Esophagus muscularis mucosa (tissue), 4 donors: ENCODE results near the gene EOLA2. TPM values are rescaled to one million over a fixed set of nuclear protein-coding genes. Genes with fewer than 3 reads are reported as not detected.

Experiments
- DNase-seq: peaks from one replicate; pipeline ENCODE4 v3.0.0-alpha.2; 2017; ENCODE audit errors: extremely low spot score
- H3K27ac ChIP-seq, 4 donors: fragments of 200-600 bp; sonication (generic); replicated peaks in 1 of 4; 1 replicate in 3 of 4; 2 replicates in 1 of 4; pipeline ENCODE4 v1.5.1; 2016 to 2019; ENCODE audit warnings: mild to moderate bottlenecking in 1 of 4
- H3K27me3 ChIP-seq, 4 donors: fragments of 200-600 bp; sonication (generic); one replicate each; pipeline versions ENCODE4 v1.5.1 to v1.6.0; 2016 to 2019
- H3K36me3 ChIP-seq, 4 donors: fragments of 200-600 bp; sonication (generic); one replicate each; pipeline ENCODE4 v1.5.1; 2016 to 2019
- H3K4me1 ChIP-seq, 4 donors: fragments of 200-600 bp; sonication (generic); one replicate each; pipeline ENCODE4 v1.5.1; 2016 to 2019
- H3K4me3 ChIP-seq, 4 donors: fragments of 200-600 bp; sonication (generic); 1 replicate in 2 of 4; 2 replicates in 2 of 4; pipeline ENCODE4 v1.5.1; 2016 to 2019; ENCODE audit warnings: mild to moderate bottlenecking in 4 of 4, moderate library complexity in 1 of 4
- H3K9me3 ChIP-seq, 4 donors: fragments of 200-600 bp; sonication (generic); 1 replicate in 3 of 4; 2 replicates in 1 of 4; pipeline ENCODE4 v1.5.1; 2016 to 2019
- EP300 ChIP-seq: sonication (generic); formaldehyde crosslinking; IDR thresholded peaks from one replicate; pipeline ENCODE4 v1.6.1; 2017; ENCODE audit warnings: antibody characterized with exemption
- POLR2A ChIP-seq: fragments of 450-650 bp; IDR thresholded peaks from one replicate; pipeline ENCODE4 v1.6.1; 2017; ENCODE audit warnings: antibody characterized with exemption, moderate library complexity, mild to moderate bottlenecking, low read depth
- POLR2AphosphoS5 ChIP-seq, 2 donors: sonication (generic); formaldehyde crosslinking; IDR thresholded peaks; one replicate each; pipeline ENCODE4 v1.6.1; 2017; ENCODE audit warnings: antibody characterized with exemption in 2 of 2
- WGBS: methylation state at CpG from one replicate; pipeline ENCODE4 v1.1.5; 2018; 5-methylcytosine and 5-hydroxymethylcytosine counted together
- intact Hi-C: fragments of 100-400 bp; cut with DNase I; formaldehyde crosslinking; loops from one replicate; pipeline ENCODE4 v1.15.1; 2023
- total RNA-seq, 4 donors: library from RNA; depleted of rRNA; stranded (reverse); fragments of >200 nt; gene quantifications; one replicate each; pipeline versions ENCODE4 v1.1.0 to v1.2.1, GENCODE V29; 2016
- TF ChIP-seq, protein P1 (sequence below), 3 experiments: fragments of 200-600 bp in 2 of 3; fragments of 450-650 bp in 1 of 3; sonication (generic) in 2 of 3; IDR thresholded peaks; one replicate each; pipeline ENCODE4 v1.5.1; 2017 to 2019; ENCODE audit warnings: antibody characterized with exemption in 3 of 3, mild to moderate bottlenecking in 2 of 3, moderate library complexity in 1 of 3

EOLA2 gene
- total RNA-seq, 4 donors from 2014 or later, result 15.4 to 24.0 (median 21.5) TPM

GRCh38 chrX:149962859-149963757, 24.8 kb upstream of the EOLA2 start:
- Histone ChIP-seq H3K4me3 (no peak overlapping the region), H3K36me3 (peaks cover 0 to 16% (median 3%) of the 10 kb centered on the region in 4 donors), H3K27ac (no peak overlapping the region), H3K9me3 (no peaks in the 10 kb centered on the region), H3K27me3 (no peaks in the 10 kb centered on the region), H3K4me1 (peaks cover 0 to 4% (median 0%) of the 10 kb centered on the region in 4 donors)
- DNase-seq, result no peak
- TF ChIP-seq POLR2AphosphoS5 (IDR thresholded peaks at IDR 0.05) (peak in 1 of 2 donors; percentile 41), POLR2A (no peak), EP300 (no peak)
- TF ChIP-seq, protein P1, sequence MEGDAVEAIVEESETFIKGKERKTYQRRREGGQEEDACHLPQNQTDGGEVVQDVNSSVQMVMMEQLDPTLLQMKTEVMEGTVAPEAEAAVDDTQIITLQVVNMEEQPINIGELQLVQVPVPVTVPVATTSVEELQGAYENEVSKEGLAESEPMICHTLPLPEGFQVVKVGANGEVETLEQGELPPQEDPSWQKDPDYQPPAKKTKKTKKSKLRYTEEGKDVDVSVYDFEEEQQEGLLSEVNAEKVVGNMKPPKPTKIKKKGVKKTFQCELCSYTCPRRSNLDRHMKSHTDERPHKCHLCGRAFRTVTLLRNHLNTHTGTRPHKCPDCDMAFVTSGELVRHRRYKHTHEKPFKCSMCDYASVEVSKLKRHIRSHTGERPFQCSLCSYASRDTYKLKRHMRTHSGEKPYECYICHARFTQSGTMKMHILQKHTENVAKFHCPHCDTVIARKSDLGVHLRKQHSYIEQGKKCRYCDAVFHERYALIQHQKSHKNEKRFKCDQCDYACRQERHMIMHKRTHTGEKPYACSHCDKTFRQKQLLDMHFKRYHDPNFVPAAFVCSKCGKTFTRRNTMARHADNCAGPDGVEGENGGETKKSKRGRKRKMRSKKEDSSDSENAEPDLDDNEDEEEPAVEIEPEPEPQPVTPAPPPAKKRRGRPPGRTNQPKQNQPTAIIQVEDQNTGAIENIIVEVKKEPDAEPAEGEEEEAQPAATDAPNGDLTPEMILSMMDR (IDR thresholded peaks at IDR 0.05), result peak; percentile 52 to 61 (median 55)
- 14% methylated on average over 6 of the region's 9 CpGs for WGBS
- intact Hi-C loops, result loop anchor here (10.0 kb wide), 1 partner anchor 402 kb away; the partner anchor contains the start of gene MAMLD1

DNA sequence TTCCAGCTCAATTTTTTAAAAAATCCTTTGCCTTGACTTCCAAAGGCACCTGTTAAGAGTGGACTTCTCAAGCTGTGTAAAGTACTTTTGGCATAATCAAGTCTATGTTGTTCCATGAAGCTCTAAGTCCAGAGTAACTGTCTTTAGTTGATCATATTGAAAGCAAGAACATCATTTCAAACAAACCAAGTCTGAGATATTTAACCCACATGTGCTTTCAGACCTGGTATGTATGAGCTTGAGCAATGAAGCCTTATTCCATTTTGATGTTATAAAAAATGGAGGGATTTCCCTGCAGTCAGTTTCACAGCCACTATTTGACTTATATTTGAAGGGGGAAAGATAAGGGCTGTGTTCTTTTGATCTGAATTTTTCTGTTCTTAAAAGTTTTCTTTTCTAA, 23.7 kb upstream of the EOLA2 start:
- H3K9me3 ChIP-seq, result no peaks in the 10 kb centered on the region
- intact Hi-C loops, result loop anchor here (10.0 kb wide), 1 partner anchor 403 kb away; the partner anchor contains the start of gene MAMLD1
- peaks cover 0 to 16% (median 3%) of the 10 kb centered on the region in 4 donors for H3K36me3 ChIP-seq
- no peak for DNase-seq
- TF ChIP-seq, protein P1 (IDR thresholded peaks at IDR 0.05), result no peak
- TF ChIP-seq EP300, result no peak
- TF ChIP-seq POLR2AphosphoS5 (IDR thresholded peaks at IDR 0.05), result no peak
- TF ChIP-seq POLR2A, result no peak
- H3K27me3 ChIP-seq, result no peaks in the 10 kb centered on the region
- no peak overlapping the region for H3K4me3 ChIP-seq
- H3K4me1 ChIP-seq, result peaks cover 0 to 4% (median 0%) of the 10 kb centered on the region in 4 donors
- no peak overlapping the region for H3K27ac ChIP-seq

DNA sequence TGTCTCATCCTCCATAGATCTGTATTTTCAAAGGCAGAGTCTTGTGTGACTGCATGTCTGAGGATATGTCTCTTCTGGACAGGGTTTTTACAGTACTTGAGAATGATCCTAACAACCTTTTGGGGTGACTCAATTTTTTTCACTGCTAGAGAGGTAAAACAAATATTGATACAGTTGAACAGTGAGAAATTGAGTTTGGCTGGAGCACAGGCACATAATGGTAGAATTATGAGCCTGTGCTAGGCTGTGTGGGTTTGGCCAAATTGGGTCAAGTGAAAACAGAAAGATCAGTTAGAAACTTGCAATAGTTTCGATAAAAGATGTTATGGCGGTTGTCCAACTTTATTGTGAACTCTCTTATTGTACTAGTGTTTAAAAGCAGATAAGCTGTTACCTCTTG, 23.3 kb upstream of the EOLA2 start:
- no peaks in the 10 kb centered on the region for H3K9me3 ChIP-seq
- no peak overlapping the region for H3K4me3 ChIP-seq
- H3K27ac ChIP-seq, result no peak overlapping the region
- no peaks in the 10 kb centered on the region for H3K27me3 ChIP-seq
- intact Hi-C loops, result loop anchor here (10.0 kb wide), 1 partner anchor 403 kb away; the partner anchor contains the start of gene MAMLD1
- TF ChIP-seq POLR2AphosphoS5 (IDR thresholded peaks at IDR 0.05), result no peak
- H3K4me1 ChIP-seq, result peaks cover 0 to 4% (median 0%) of the 10 kb centered on the region in 4 donors
- H3K36me3 ChIP-seq, result peaks cover 0 to 16% (median 3%) of the 10 kb centered on the region in 4 donors
- DNase-seq, result no peak
- WGBS, result 63% methylated on average over 2 of the region's 2 CpGs

DNA sequence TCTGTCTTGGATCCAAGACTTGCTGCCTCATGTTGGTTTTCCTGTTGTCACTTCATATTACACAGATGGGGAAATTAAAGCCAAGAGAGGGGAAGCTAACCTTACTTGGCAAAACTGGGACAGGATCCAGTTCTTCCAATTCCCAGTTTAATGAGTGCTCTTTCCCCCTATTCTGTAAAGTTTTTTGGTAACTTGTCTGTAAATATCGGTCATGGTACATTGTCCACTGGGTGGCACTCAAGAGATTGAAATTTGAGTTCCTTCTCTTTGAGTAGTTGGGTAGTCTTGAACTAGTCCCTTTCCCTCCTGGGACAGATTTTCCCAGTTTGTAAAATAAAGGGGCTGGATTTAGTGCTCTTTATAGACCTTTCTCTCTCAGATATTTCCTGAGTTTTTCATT, 12.4 kb upstream of the EOLA2 start:
- no peak for DNase-seq
- Histone ChIP-seq H3K9me3 (no peaks in the 10 kb centered on the region), H3K27ac (no peak overlapping the region), H3K4me1 (peaks cover 0 to 4% (median 0%) of the 10 kb centered on the region in 4 donors), H3K36me3 (peaks cover 0 to 28% (median 0%) of the 10 kb centered on the region in 4 donors), H3K27me3 (no peaks in the 10 kb centered on the region), H3K4me3 (no peak overlapping the region)
- TF ChIP-seq POLR2AphosphoS5 (IDR thresholded peaks at IDR 0.05), result no peak
- TF ChIP-seq, protein P1 (IDR thresholded peaks at IDR 0.05), result peak; percentile 25 to 37 (median 36)
- TF ChIP-seq EP300, result no peak
- intact Hi-C loops, result no loop called here
- WGBS, result 5% methylated on average over 1 of the region's 1 CpG

- intact Hi-C loops, result no loop called here
- no peak overlapping the region for H3K27ac ChIP-seq
Observed at GRCh38 chrX:149949743-149950436, 11.6 kb upstream of the EOLA2 start.

More at GRCh38 chrX:149949743-149950436, 11.6 kb upstream of the EOLA2 start:
- TF ChIP-seq, protein P1 (IDR thresholded peaks at IDR 0.05), result no peak
- no peak for TF ChIP-seq POLR2A
- no peak for TF ChIP-seq EP300
- TF ChIP-seq POLR2AphosphoS5 (IDR thresholded peaks at IDR 0.05), result no peak
- Histone ChIP-seq H3K36me3 (peaks cover 0 to 34% (median 2%) of the 10 kb centered on the region in 4 donors), H3K9me3 (no peaks in the 10 kb centered on the region), H3K27me3 (no peaks in the 10 kb centered on the region), H3K4me3 (no peak overlapping the region), H3K4me1 (peaks cover 0 to 4% (median 0%) of the 10 kb centered on the region in 4 donors)
- 56% methylated on average over 6 of the region's 6 CpGs for WGBS
- DNase-seq, result no peak
